GM21576 (cell line): Measurements from ENCODE around the gene RPL21.

Experiments
- ATAC-seq: cut with Tn5 transposase; IDR thresholded peaks from one replicate; pipeline ENCODE4 v1.9.1; 2021; ENCODE audit warnings: mild to moderate bottlenecking, moderate library complexity; ENCODE audit not compliant: unreplicated experiment

The RPL21 gene

DNA sequence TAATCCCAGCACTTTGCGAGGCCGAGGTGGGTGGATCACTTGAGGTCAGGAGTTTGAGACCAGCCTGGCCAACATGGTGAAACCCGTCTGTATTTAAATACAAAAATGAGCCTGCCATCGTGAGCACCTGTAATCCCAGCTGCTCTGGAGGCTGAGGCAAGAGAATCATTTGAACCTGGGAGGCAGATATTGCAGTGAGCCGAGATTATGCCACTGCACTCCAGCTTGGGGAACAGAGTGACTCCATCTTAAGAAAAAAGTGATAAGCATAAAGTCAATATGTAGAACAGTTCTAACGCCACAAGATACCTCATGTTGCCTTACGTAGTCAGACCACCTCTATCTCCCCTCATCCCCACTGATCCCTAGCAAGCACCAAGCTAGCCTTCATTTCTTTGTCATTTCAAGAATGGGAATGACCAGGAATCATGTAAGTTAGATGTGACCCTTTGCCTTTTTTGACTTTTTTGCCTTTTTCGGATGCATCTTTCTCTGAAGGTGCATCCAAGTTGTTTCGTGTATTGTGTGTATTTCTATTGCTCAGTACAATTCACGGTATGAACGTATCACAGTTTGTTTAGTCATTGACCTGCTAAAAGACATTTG lies 6.4 kb downstream of the RPL21 start:
- ATAC-seq = no peak

DNA sequence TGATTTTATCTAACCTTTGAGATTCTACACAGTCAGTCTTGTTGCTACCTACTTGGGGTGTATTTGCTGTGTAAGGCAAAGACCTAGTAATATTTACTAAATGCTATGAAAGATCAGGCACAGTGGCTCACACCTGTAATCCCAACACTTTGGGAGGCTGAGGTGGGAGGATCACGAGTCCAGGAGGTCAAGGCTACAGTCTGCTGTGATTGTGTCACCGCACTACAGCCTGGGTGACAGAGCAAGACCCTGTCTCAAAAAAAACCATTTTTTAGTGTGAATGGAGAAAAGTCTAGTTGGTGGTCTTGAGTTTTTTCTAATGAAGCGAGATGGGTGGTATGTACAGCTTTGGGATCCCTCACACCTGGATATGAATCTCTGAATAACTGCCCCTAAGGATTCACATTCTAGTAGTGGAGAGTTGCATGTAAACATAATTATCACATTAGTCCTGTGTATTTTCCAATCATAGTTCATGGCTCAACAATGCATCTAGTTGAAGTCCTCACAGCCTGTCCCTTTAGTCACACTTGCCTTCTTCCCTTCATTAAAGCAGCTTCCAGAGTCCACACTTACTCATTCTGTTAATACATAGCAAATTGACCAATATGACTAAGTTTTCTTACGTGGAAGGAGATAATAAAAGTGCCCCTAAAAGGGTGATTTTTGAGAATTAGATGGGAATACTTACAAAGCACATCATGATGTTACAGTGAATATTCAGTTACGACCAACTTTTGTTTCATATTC lies 7.5 kb downstream of the RPL21 start:
- ATAC-seq = no peak

- no peak for ATAC-seq
Measured at GRCh38 chr13:27259831-27260230, 8.5 kb downstream of the RPL21 start.

DNA sequence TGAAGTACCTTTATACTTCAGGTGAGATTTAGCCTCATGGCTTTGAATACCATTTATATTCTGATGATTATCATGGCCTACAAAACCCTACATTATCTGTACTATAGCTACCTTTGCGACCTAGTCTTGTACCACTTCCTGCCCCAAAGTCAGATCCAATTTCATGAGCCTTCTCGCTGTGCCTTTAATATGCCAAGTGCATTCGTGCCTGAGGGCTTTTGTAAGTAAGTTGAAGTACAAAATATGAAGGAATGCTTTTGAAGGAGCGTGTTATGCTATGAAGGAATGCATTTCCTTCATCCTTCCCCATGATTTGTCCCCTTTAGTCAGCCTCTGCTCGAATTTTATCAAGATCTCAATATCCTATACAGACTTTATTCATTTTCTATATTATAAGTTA lies 10.0 kb downstream of the RPL21 start:
- ATAC-seq = no peak

DNA sequence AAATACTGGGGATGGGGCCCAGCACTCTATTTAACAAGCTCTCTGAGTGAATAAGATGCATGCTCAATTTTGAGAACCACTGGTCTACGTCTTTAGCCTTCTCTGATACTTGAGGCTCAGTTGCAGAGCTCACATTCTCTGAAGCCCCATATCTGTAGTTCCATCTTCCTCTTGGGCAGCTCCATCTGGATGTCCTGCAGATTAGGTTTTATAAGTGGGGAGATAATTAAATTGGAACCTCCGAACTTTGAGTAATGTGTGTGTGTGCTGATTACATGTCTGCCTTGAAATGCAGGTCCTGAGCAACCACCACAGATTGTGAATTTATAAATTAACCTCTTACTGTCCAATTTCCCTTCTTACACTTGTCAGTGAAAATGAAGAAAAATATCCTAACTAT lies 12.1 kb downstream of the RPL21 start:
- ATAC-seq = no peak

- no peak for ATAC-seq
Measured at GRCh38 chr13:27264181-27264580, 12.8 kb downstream of the RPL21 start.

- no peak for ATAC-seq
Measured at GRCh38 chr13:27264648-27265047, 13.3 kb downstream of the RPL21 start.

DNA sequence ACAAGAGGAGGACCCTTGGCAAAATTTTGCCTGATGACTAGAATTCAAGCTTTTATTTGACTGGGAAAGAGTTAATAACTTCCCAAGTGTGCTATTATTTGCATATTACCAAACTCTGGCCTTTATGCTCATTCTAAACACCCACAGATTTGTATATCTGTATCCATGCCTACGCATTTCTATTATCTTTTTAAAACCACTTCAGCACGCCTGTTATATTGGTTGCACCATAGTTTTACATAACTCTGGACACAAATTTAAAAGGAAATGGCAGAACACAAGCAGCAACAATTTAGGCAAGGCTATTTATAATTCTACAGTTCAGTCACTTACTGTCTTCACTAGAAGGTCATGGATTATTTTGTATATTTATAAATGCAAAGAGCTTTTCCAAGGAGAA lies 15.6 kb downstream of the RPL21 start:
- no peak for ATAC-seq

- ATAC-seq = no peak
Measured at GRCh38 chr13:27267596-27267995, 16.2 kb downstream of the RPL21 start.

- no peak for ATAC-seq
Measured at GRCh38 chr13:27269114-27269665, 17.8 kb downstream of the RPL21 start.

- ATAC-seq = peak; percentile 73
Measured at GRCh38 chr13:27270594-27271520, 19.5 kb downstream of the RPL21 start, which contains the start of gene RASL11A. Gene RASL11A, plus strand, starts transcription at chr13:27270830. Its CDS starts 115 bp downstream, at chr13:27270945.

GRCh38 chr13:27271570-27272096 lies 20.3 kb downstream of the RPL21 start:
- ATAC-seq = no peak

DNA sequence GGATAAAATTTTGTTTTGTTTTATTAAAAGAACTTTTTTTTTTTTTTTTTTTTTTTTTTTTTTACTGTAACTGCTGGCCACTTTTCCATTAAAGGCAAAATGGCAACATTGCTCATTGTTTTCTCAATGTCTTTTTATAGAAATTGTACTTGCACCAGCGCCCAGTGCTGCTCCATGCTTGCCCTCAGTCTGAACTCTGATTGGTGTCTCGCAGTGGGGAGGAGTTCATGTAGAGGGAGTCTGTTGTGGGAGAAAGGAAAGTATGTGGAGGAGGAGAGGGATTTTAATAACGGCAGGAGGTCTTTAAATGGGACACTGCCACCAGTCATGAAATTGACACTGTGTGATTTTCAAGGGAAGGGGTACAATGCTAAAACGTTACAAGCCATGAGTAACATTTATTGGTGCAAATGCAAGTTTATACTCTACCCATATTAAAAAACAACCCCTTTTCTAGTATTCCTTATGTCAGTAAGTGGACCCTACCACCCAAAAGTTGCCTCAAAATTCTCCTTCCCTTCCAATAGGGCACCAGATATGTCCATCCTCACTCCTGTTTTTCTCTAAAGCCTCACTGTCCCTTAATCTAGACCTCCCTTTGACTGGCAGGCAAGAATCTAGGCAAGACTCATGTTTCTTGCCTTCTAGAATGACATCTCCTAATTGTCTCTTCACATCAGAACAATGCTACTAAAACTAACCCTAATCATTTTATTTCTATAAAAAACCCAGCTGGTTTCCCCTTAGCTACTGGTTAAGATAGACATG lies 22.5 kb downstream of the RPL21 start:
- no peak for ATAC-seq

DNA sequence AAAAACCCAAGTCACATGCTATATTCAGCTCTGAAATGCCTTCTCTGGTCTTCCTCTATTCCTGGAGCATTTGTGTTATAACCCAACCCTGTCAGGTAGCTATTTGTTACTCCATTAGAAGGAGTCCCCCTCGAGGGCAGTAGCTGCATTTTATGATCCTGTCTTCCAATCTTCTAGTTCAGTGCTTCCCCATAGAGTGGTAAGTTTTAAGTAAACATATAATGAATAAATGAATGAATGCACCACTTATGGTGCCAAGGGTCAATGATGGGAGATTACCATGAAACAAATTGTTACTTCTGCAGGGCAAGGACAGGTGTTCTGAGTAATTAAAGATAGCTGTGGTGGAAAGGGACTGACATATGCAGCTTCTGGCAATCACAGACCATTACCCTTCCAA lies 23.3 kb downstream of the RPL21 start:
- no peak for ATAC-seq

GRCh38 chr13:27276188-27276587 lies 24.8 kb downstream of the RPL21 start:
- no peak for ATAC-seq

- ATAC-seq = no peak
Measured at GRCh38 chr13:27279506-27279905, 28.1 kb downstream of the RPL21 start.

- ATAC-seq = no peak
Measured at GRCh38 chr13:27280009-27280656, 28.8 kb downstream of the RPL21 start.

DNA sequence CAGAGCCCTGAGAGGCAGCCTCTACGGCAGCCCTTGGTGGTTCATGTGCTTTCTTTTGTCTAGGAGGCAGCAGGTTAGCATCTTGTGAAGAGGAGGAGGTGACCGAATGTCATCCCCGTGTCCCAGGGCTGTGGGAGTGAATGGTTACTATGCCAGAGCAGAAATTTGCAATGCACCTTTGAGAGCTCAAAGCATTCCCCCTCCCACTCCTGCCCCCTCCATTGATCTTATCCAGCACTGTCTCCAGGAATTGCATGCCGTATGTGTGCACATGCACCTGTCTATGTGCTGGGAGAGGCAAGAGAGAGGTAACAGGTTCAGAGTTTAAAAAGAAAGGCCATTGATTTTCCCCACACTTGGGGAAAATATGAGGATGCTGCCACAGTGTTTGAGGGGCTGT lies 29.5 kb downstream of the RPL21 start:
- ATAC-seq = no peak

DNA sequence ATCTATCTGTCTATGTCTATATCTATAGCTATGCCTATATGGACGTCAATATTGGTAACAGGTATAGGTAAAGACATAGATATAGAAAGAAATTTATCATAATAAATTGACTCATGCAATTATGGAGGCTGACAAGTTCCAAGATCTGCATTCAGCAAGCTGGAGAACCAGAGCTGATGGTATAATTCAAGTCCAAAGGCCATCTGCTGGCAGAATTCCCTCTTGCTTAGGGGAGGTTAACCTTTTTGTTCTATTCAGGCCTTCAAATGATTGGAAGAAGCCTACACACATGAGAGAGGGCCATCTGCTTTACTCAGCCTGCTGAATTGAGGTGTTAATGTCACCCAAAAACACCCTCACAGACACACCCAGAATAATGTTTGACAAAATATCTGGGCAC lies 30.1 kb downstream of the RPL21 start:
- ATAC-seq = no peak
